Measurements from ENCODE around the gene UBIAD1.

DNA sequence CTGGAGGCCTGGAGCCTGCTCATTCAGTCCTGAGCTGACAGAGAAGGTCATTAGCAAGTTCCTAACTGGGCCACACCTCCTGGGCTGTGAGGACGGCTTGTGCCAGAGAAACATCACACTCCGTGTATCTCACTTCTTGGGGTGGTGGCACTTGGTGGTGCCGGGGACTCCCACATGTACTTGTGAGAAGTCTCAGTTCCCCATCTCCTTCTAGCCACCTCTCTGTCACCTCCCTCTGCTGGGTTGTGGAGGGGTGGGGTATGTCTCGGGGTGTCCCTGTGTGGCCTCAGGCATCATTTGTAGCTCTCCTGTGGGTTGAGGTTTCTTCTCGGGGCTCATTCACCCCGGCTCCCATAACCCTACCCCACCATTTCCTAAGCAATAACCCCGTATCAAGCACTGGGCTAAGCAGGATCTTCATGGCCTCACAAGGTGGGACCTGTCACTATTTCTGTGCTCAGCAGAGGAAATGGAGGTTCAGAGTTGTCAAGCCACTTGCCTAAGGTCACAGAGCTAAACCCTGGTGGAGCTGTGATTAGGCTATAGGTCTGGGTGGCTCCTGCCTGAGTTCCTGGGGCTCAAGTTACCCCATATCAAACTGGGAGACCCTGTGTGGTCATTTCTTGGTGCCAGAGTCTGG is 62.5 kb downstream of the UBIAD1 start:
- no peak for TF ChIP-seq EZH2 (IDR thresholded peaks at IDR 0.05; ENCODE audit: insufficient read depth, low read length)
- TF ChIP-seq CTCF (IDR thresholded peaks at IDR 0.05; ENCODE audit: insufficient read depth, low read depth, low read length), result no peak
